GM19099 (cell line): ENCODE measurements around the gene CTXN1.

Experiments
- POLR2A ChIP-seq: IDR thresholded peaks from 3 replicates; pipeline ENCODE4 v1.6.1; 2011; ENCODE audit warnings: low read depth; ENCODE audit not compliant: insufficient read length; ENCODE audit errors: extremely low read depth

The CTXN1 gene

DNA sequence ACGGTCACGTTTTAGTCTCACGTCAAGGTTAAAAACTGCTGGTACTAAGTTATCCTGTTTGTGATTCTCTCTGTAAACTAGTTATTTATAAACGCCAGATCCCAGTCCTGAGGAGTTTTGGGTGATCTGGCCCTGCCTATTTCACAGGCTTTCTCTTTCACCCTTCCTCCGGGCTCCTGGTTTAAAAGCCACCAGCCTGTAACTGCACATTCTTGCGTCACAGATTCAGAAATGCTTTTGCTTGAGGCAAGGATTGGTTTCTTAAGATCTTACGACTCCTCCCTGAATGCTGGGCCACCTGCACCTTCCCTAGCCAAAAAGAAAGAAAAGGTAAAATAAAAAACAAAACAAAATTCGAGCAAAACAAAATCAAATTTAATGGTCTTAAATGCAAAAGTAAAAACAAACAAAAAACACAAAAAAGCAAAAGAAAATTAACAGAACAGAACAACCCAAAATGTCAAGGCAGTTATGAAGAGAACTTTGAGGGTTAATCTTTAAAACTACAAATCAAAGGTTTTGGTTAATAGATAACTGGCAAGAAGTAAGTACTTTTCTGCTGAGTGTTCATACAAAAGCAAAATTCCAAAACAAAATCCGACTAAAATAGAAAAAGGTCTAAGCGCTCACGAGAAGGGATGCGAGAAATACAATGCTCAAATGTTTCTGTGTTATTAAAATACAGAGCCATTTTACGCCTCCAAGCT lies 36.1 kb upstream of the CTXN1 start:
- no peak for TF ChIP-seq POLR2A

DNA sequence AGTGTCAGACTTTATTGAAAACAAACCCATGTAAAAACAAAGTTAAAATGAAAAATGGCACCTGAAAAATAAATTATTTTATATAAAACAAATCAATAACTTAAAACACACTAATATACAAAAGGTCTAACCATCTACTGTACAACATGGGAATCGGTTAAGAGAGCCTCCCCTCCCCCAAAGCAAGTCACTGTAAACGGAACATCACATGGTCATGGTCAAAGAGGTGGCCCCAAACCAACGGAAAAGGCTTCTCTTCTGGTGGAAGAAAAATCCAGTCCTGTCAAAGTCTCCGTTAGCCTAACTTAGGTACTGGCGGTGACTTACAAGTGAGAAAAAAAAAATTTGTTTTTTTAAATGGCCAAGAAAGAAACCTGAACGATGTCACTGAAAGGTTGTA lies 33.3 kb upstream of the CTXN1 start:
- TF ChIP-seq POLR2A, result no peak

DNA sequence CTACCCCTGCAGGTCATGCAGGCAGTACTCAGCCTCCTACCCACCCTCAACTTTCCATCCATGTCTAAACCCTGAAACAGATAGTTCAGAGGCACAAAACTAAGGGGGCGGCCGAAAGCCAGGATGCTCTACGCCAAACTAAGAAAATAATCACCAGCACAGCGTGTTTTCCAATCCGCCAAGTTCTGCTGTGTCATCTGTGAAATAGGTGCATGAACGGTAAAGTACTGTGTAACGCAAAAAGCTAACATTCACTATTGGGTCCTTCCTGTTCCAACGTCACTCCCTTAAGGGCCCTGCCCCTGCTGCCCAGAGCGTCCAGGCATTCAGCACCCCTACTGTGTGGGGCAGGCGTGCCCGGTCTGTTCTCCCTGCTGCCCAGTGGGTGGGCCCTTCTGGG lies 29.8 kb upstream of the CTXN1 start:
- no peak for TF ChIP-seq POLR2A

DNA sequence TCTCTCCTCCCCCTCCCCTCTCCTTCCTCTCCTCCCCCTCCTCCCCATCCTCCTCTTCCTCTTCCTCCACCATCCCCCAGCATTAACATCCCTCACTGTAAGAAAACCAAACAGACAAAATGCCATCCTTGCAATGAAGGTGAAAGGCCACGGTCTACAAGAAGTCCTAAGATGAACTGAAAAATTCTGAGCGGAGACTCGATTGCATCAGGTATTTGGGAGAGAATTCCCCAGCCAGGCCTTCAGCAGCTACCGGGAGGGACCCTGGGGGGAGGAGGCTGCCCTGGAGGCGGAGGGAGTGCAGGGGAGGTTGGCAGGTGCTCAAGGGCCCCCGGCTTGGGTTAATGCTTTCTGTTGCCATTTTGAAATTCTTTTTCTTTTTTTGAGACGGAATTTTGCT lies 27.6 kb upstream of the CTXN1 start:
- no peak for TF ChIP-seq POLR2A

DNA sequence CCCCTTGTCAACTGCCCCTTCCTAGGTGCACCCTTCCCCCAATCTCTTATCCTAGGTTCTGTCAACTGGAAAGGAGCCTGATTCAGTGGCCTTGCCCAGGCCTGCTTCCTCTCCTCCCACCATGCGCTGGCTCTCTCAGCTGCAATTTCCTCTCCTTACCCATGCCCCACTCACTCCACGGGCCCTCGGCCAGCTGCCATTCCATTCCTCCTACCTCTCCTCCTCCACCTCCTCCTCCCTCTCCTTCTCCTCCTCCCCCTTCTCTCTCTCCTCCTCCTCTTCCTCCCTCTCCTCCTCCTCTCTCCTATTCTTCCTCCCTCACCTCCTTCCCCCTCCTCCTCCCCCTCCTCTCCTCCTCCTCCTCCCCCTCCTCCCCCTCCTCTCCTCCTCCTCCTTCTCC lies 27.1 kb upstream of the CTXN1 start:
- no peak for TF ChIP-seq POLR2A

DNA sequence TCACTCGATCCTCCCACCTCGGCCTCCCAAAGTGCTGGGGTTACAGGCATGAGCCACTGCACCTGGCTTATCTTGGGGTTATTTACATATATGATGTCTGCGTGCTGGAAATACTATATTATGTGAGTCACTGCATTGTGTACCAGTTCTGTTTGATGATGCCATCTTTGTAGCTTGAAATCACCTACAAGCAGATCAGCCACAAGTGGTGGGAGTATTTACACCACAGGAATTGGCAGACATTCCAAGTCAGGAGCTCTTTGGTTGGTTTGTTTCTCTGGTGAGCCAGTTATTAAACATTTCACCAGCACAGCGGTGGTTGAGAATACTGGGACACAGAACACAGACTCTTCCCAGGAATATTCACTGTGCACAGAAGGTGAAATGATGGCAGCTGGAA lies 22.0 kb upstream of the CTXN1 start:
- no peak for TF ChIP-seq POLR2A

DNA sequence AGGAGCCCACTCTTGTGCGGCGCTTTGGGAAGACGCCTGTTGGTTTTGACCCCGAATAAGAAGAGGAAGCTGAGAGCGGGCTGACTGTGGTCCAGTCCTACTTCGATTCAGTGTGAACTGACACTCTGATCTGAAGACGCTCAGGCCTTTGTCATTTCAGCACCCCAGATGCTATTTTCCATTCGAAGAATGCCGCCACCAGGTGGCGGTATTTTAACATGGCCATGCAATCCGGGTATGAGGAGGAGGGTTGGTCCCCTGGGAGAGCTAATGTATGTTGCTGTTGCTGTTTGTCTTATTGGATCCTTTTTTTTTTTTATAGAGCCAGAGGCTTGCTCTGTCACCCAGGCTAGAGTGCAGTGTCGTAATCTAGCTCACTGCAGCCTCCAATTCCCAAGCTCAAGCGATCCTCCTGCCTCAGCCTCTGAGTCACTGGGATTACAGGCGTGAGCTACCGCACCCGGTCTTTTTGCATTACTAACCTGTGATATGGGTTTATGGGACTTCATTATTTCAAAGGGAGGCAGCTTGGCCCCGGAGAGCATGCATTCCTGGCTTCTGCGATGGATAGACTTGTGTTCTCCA lies 18.3 kb upstream of the CTXN1 start:
- no peak for TF ChIP-seq POLR2A

DNA sequence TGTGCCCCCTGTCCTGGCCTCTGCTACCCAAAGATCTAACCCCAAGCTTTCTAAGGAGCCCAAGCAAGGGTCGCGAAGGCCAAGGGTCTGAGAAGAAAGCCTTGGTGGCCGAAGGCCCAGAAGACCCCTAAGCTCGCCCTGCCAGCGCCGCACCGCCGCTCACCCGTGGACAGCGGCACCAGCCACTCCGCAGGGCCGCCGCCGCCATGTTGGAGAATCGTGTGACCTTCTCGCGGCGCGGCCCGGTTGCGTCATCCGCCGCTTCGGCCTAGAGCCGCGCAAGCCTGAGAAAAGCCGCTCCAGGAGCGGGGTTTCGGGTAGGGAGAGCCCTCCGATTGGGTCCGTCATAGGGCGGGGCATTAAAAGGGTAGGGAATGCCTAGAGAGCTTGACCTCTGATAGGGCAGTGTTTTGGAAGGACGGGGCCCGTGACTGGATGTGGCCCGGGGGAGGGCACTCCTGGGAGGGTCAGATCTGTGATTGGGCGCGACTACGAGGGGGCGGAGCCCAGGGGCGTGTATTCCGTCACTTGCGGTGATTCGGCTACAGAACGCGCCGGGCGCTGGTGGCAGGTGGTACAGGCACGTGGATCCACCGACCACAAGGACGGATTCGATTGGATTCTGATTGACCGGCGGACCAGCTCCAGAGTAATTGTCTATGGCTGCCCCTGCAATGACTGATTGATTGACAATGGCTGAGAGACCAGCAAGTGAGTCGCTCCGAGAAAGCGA lies 17.7 kb upstream of the CTXN1 start, which contains the start of gene TIMM44:
TSS of gene TIMM44 (minus strand) at position 223 of the 733 bp plus-strand sequence. CDS start at position 208, 15 bp downstream.
- TF ChIP-seq POLR2A, result peak; percentile 88

DNA sequence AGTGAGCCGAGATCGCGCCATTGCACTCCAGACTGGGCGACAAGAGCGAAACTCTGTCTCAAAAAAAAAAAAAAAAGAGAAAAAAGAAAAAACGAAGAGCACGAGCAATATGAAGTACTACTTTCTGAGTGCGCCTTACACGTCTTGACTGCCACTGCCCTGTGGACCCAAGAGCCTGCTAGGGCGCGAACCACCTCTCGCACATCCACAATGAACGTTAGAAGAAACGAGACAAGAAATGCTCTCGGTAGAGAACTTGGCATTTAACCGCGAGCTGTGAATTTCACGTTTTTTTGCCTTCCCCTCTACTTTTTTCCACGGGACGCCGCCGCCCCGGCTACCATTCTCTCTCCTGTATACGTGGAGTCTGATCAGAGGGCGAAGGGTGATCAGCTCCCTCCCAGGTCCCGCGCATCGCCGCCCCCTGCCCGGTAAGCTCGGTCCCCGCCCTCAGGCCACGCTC lies 17.1 kb upstream of the CTXN1 start:
- TF ChIP-seq POLR2A, result no peak

DNA sequence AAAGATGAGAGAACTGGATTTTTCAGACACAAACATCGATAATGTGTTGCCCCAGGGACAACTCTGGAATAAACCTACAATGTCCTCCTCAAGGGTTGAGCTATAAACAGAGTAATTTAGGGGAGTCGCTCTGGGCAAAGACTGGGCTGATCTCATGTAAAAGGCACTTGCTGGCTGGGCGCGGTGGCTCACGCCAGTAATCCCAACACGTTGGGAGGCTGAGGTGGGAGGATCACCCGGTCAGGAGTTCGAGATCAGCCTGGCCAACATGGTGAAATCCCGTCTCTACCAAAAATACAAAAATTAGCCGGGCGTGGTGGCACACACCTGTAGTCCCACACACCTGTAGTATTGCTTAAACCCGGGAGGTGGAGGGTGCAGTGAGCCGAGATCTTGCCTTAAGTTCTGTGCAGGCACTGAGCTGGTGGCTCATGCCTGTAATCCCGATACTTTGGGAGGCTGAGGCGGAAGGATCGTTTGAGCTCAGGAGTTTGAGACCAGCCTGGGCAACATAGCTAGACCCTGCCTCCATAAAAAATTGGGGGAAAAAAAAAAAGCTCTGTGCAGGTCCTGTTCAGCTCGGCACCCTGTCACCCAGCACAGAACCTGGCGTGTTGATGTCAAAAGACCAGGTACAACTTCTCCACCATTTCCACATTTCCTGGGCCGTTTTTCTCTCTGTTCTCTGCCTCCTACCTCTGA lies 16.1 kb upstream of the CTXN1 start:
- no peak for TF ChIP-seq POLR2A

DNA sequence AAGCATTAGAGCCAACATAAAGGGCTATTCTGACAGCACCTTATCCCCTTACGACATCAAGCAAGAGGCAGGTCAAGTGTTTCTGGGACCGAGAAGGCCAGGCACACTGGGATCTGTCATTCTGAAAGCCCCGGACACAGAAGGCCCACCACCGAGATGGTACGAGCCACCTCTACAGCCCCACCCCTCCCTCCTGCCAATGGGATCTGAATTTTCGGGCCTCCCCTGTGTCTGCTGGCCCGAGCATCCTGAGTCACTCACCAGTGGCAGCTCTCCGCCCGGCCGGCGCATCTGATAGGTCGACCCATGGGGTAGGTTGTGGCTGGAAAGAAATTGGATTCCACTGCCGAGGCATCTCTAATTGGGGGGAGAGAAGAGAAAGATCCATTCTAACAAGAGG lies 14.9 kb upstream of the CTXN1 start:
- no peak for TF ChIP-seq POLR2A

DNA sequence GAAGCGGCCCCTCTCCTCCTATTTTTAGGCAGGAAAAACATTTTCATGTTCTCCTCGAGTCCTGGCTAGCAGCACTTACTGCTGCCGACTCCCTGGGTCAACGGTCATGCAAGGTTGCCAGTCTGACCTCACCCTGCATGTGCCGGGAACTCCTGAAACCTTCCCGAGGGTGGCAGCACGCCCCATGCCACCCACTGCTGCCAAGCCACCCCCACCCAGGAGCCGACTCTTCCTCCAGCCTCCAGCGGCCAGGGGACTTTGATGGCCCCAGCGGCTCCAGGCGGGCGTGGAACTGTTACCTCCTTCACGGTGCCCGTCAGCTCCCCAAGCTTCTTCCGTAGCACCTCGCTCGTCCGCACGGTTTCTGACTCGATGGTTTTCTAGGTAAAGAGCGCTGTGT lies 8.8 kb upstream of the CTXN1 start:
- no peak for TF ChIP-seq POLR2A

DNA sequence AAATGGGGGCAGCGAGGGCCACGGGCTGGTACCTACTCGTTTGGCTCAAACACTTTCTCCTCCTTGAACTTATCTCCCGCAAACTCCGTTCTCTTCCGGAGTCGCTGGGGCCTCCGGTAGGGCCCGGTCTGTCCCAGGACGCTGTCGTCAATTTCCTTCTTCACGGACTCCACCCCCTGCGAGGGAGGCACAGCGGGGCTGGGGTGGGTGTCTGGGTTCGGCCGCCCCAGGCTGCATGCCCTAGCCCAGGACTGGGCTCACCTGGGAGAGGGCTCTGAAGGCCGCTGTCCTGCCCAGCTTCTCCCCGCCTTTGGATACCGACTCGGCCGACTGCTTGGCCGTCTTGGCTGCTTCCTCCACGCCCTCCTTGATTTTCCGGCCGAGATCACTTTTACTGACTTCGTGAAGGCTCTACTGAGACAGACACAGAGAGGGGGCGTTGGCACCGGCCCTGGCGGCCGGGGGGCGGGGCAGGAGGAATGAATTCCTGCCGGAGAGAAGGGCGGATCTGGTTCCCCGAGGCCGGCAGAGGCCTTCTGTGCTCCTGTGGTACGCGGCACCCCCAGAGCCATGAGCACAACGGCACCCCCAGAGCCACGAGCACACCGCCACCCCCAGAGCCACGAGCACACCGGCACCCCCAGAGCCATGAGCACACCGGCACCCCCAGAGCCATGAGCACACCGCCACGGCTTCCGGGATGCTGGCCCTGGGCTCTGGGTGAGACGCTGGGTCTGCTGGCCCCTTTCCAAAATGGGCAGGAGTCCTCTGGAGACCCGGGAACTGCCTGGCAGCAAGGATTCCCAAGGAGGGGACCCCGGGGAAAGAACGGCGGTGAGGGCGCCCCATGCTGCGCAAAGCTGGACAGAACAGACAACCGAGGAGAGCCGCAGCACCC lies 8.1 kb upstream of the CTXN1 start:
- no peak for TF ChIP-seq POLR2A

DNA sequence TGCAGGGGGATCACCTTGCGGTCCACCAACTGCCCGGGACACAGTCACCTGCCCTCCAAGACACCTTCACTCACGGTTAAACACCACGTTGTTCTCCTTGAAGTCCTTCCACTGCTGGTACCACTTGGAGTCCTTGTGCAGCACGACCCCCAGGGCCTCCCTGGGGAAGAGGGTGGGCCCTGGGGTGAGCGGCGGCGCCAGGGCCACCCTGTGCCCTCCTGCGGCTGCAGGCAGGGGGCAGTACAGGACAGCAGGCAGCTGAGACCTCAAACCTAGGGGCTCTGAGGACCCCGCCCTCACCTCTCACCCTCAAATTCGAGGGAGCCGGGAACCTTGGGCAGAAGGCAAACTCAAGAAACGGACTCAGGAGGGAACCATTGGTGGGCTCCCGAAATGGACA lies 7.5 kb upstream of the CTXN1 start:
- no peak for TF ChIP-seq POLR2A
